Body of pancreas (tissue), 4 donors: Measurements from ENCODE around the gene LRP2. TPM values are rescaled to one million over a fixed set of nuclear protein-coding genes. Genes with fewer than 3 reads are reported as not detected.

Experiments used
- ATAC-seq: fragments of 150-250 bp; one replicate; pipeline ENCODE4 v1.9.1; 2016
- DNase-seq, 4 donors: peaks; one replicate each; pipeline ENCODE4 v3.0.0-alpha.2; 2019
- H3K27ac ChIP-seq, 4 donors: fragments of 200-600 bp; sonication (generic); 1 replicate in 3 of 4; 2 replicates in 1 of 4; pipeline versions ENCODE4 v1.5.1 to v1.6.1; 2016 to 2019; ENCODE audit warnings: mild to moderate bottlenecking in 1 of 4, mixed read lengths in 1 of 4, moderate library complexity in 1 of 4
- H3K27me3 ChIP-seq, 2 donors: fragments of 200-600 bp; sonication (generic); one replicate each; pipeline ENCODE4 v1.6.0; 2016; ENCODE audit warnings: mild to moderate bottlenecking in 1 of 2
- H3K36me3 ChIP-seq, 2 donors: fragments of 200-600 bp; sonication (generic); replicated peaks in 1 of 2; 2 replicates each; pipeline ENCODE4 v1.5.1; 2016; ENCODE audit warnings: low read depth in 2 of 2; ENCODE audit not compliant: insufficient read depth in 1 of 2
- H3K4me1 ChIP-seq: fragments of 200-600 bp; sonication (generic); one replicate; pipeline ENCODE4 v1.6.0; 2016
- H3K4me3 ChIP-seq, 2 donors: fragments of 200-600 bp; sonication (generic); 1 replicate in 1 of 2; 2 replicates in 1 of 2; pipeline ENCODE4 v1.5.1; 2016 to 2019
- H3K9me3 ChIP-seq, 3 donors: fragments of 200-600 bp; sonication (generic); 1 replicate in 2 of 3; 2 replicates in 1 of 3; pipeline ENCODE4 v1.5.1; 2016
- POLR2A ChIP-seq, 3 donors: fragments of 450-650 bp; IDR thresholded peaks; one replicate each; pipeline ENCODE4 v1.6.1; 2016; ENCODE audit warnings: antibody characterized with exemption in 3 of 3, mild to moderate bottlenecking in 2 of 3
- WGBS, 2 donors: methylation state at CpG; one replicate each; pipeline ENCODE4 v1.1.5; 2017; 5-methylcytosine and 5-hydroxymethylcytosine counted together
- intact Hi-C: fragments of 100-400 bp; cut with DNase I; formaldehyde crosslinking; loops from one replicate; pipeline ENCODE4 v1.15.1; 2023
- total RNA-seq, 2 donors: library from RNA; depleted of rRNA; stranded (reverse); fragments of >200 nt; gene quantifications; one replicate each; pipeline ENCODE4 v1.1.0, GENCODE V29; 2016
- TF ChIP-seq, protein P1 (sequence below), 7 experiments: fragments of 450-650 bp in 4 of 7; fragments of 200-600 bp in 3 of 7; sonication (generic) in 3 of 7; IDR thresholded peaks; one replicate each; pipeline ENCODE4 v1.5.1; 2016 to 2019; ENCODE audit warnings: antibody characterized with exemption in 7 of 7

LRP2 gene
- total RNA-seq, 2 donors from 2014 or later: under 0.01 TPM; not detected in 1

DNA sequence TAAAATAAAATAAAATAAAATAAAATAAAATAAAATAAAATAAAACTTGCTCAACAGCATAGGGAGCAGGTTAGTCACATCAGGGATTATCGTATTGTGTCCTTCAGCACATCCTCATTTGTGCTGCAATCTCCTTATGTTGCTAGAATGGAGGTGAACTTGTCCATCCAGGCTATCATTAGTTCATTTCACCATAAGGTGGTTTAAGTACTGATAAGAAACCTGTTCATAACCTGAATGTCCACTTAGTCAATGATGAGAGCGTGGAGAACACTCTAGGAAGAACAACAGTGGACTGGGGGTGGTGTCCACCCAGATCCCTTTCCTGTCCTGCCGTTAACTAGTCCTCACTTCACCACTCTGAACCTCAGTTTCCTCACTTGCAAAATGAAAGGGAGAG lies 271.1 kb downstream of the LRP2 start:
- Histone ChIP-seq H3K4me3 (no peak overlapping the region), H3K27me3 (no peaks in the 10 kb centered on the region), H3K9me3 (no peaks in the 10 kb centered on the region), H3K36me3 (no peaks in the 10 kb centered on the region), H3K4me1 (no peaks in the 10 kb centered on the region), H3K27ac (no peak overlapping the region)
- no peak for DNase-seq
- TF ChIP-seq, protein P1, sequence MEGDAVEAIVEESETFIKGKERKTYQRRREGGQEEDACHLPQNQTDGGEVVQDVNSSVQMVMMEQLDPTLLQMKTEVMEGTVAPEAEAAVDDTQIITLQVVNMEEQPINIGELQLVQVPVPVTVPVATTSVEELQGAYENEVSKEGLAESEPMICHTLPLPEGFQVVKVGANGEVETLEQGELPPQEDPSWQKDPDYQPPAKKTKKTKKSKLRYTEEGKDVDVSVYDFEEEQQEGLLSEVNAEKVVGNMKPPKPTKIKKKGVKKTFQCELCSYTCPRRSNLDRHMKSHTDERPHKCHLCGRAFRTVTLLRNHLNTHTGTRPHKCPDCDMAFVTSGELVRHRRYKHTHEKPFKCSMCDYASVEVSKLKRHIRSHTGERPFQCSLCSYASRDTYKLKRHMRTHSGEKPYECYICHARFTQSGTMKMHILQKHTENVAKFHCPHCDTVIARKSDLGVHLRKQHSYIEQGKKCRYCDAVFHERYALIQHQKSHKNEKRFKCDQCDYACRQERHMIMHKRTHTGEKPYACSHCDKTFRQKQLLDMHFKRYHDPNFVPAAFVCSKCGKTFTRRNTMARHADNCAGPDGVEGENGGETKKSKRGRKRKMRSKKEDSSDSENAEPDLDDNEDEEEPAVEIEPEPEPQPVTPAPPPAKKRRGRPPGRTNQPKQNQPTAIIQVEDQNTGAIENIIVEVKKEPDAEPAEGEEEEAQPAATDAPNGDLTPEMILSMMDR (IDR thresholded peaks at IDR 0.05): no peak
- no peak for TF ChIP-seq POLR2A (IDR thresholded peaks at IDR 0.05)
- WGBS, 2 donors: 79% methylated on average over 3 of the region's 3 CpGs
- intact Hi-C loops: no loop called here
- no peak for ATAC-seq

DNA sequence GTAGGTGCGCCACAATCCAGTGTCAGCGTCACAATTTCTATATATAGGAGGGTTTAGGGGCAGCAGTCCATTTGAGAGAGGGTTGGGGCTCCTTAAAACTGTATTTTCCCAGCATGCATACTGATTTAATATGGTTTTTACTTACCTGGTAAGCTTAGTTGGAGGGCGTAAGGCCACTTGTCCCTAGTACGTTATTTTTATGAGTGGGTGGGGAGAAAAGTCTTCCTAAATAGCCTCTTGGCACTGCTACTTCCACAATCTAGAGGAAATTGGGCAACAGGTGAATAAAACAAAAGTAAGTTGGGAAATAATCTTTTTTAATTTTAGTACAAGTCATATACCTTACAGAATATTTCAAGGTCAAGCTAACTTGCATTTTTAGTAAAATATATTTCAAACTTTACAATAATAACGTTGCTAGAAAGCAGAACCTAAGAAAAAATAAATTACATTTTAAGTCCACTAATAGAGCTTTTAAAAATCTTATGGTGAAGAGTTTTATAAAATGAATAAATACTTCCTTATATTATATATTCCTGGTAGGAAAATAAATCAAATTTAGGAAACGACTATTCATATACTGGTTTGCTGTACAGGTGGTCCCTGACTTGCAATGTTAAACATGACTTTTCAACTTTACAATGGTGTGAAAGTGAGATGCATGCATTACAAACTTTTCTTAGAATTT lies 272.1 kb downstream of the LRP2 start:
- TF ChIP-seq, protein P1 (IDR thresholded peaks at IDR 0.05): no peak
- no peak for TF ChIP-seq POLR2A (IDR thresholded peaks at IDR 0.05)
- WGBS, 2 donors: 61 to 72% methylated on average over 6 of the region's 6 CpGs
- H3K27me3 ChIP-seq: no peaks in the 10 kb centered on the region
- no peak overlapping the region for H3K27ac ChIP-seq
- no peaks in the 10 kb centered on the region for H3K36me3 ChIP-seq
- H3K9me3 ChIP-seq: no peaks in the 10 kb centered on the region
- ATAC-seq (no peak), DNase-seq (no peak)
- H3K4me3 ChIP-seq: no peak overlapping the region
- no peaks in the 10 kb centered on the region for H3K4me1 ChIP-seq
- intact Hi-C loops: no loop called here

- Histone ChIP-seq H3K36me3 (no peaks in the 10 kb centered on the region), H3K27ac (no peak overlapping the region), H3K4me3 (no peak overlapping the region), H3K27me3 (no peaks in the 10 kb centered on the region), H3K9me3 (no peaks in the 10 kb centered on the region), H3K4me1 (no peaks in the 10 kb centered on the region)
- 67 to 81% methylated on average over 2 of the region's 2 CpGs for WGBS, 2 donors
- no peak for DNase-seq
- TF ChIP-seq POLR2A (IDR thresholded peaks at IDR 0.05): no peak
- TF ChIP-seq, protein P1 (IDR thresholded peaks at IDR 0.05): no peak
- ATAC-seq: no peak
- intact Hi-C loops: no loop called here
These were observed 273.2 kb downstream of the LRP2 start for GRCh38 chr2:169089182-169089581.

DNA sequence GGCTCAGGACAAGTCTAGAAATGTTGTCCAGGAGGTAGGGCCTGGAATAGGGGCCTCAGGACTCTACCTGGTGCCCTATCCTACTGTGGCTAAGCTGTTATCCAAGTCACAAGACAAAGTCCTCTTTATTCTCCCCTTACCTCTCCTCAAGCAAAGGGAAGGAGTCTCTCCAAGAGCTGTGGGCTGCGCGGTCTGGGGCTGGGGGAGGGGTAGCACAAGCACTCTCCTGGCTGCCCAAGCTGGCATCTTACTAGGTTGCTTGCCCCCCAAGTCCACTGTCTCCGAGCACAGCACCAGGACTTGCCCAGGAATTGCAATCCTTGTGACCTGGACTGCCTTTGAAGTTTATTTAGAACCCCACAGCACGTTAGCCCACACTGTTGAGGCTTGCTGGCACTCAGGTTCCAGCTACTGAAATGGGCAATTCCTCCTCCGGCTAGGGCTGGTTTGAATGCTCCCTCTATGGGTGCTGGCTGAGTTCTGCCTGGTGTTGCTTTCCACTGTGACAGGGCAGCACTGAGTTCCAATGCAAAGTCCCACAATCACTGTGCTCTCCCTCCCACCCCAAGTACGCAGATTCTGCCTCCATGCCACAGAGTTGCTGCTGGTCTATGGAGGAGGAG lies 274.5 kb downstream of the LRP2 start:
- Histone ChIP-seq H3K4me1 (no peaks in the 10 kb centered on the region), H3K36me3 (no peaks in the 10 kb centered on the region), H3K4me3 (no peak overlapping the region), H3K9me3 (no peaks in the 10 kb centered on the region), H3K27me3 (no peaks in the 10 kb centered on the region), H3K27ac (no peak overlapping the region)
- WGBS, 2 donors: 65 to 82% methylated on average over 2 to 6 of the region's 6 CpGs
- no peak for TF ChIP-seq POLR2A (IDR thresholded peaks at IDR 0.05)
- TF ChIP-seq, protein P1 (IDR thresholded peaks at IDR 0.05): no peak
- ATAC-seq: no peak
- intact Hi-C loops: no loop called here
- no peak for DNase-seq
